NCI-H2107 (cell line): ENCODE data around the gene MCM6.
"Not testable (repeated sequence)": the region's sequence is repeated elsewhere in the genome, so short reads cannot be mapped to it uniquely, and the experiment has no call there.

Experiments used
- DNase-seq: peaks from one replicate; lab custom pipeline; 2025; lab: John Stamatoyannopoulos, UW

MCM6 gene

DNA sequence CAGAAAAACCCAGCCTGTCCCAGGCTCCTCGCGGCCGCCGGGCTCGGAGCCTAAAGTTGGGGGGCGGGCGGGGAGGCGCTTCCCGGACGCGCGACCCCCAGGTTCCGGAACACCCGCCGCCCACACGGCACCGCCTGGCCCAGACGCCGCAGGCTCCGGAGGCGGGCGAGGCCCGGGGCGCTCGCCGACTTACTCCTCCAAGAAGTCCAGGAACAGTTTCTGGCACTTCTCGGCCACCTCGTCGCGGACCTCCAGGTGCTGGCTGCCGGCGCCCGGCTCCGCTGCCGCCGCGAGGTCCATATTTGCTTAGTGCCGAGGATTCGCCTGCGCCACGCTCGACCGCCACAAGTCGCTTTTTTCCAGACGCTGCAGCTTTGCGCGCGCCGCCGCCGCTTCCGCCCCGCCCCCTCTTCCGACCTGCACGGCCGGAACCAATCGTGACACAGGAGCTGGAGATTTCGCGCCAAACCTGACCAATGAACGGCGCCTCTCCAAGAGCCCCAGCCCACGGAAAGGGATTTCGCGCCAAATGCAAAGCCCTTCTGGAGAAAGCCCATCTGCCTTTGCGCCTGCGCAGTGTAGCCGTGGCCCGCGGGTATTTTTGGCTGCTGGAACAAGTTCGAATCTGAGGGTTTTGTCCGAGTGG lies at the start of gene MCM6:
Gene MCM6, minus strand, starts transcription at position 378 of the 646 bp plus-strand sequence. Its CDS starts 78 bp downstream, at position 300.
- DNase-seq = peak; percentile 96

DNA sequence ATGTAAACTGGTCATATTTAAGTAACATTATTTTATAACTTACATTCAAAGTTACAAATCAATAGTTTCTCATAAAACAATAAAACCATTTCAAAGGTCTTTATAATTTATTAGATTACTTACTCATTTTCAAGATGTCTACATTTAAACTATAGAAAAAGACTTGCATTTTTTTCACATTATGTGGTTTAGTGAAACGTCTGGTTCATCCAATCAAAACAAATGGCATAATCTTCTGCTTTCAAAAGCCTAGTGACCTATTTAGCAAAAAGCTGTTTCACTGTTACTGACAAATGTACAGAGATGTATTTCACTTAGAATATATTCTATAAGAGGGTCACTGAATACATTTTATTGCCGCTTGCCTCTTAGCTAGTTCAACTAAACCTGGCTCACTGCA lies 49.3 kb upstream of the MCM6 start:
- DNase-seq = no peak

DNA sequence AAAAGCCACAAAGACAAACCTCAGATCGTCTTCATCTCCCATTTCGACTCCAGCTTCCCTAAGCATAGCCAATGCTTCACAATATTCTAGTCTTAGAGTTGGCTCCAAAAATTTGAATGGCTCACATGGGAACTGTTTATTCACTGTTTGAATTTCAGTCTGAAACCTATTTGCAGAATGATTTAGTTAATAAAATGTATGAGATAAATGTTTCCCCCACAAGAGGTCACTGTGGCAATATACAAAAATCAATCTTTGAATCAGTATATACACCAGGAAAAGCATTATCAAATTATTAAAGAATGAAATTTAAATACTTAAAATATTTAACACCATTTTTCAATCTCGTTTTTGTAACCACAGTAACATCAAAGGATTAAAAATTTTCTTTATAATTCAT lies 40.0 kb upstream of the MCM6 start:
- no peak for DNase-seq

DNA sequence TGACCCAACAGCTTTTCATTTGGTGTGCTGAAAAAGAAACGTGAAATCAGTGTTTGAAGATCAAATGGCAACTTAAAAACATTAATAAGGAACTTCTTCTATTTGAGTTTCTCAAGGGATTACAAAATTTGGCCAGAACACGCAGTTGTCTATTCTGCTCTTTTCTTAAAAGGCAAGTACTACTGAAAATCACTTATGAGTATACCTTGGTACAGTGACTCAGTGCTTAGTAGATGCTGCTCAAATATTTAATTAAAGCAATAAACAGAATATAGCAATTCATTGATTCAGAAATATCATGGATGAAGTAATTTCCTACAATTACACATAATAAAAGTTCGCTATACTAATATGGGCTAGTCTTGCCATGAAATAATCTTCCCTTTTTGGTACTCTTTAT lies 38.2 kb upstream of the MCM6 start:
- no peak for DNase-seq

DNA sequence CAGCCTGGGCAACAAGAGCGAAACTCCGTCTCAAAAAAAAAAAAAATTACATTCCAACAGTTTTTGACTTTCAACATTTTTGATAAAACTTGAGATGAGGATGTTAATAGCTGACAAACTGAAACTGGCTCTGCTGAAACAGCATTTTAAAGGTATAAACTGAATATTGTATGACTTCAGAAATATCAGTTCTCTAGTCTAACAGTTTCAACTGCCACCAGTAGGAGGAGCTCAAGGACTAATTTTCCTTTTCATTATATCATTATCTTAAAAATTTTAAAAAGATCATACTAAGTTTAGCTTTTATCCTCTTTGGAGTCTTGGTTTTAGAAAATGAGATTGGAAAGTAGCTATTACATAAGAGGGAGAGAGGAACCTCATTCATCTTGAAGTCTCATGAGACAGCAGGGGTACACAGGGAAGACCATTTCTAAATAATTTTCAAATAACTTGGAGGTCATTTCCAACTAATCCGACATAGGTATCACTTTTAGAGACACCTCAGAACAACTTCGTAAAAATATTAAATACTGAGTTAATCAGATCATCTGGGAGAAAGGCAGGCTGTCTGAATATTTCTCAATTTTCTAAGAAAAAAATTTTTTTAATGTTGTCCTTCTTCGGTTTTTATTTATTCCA lies 37.6 kb upstream of the MCM6 start:
- DNase-seq = no peak

DNA sequence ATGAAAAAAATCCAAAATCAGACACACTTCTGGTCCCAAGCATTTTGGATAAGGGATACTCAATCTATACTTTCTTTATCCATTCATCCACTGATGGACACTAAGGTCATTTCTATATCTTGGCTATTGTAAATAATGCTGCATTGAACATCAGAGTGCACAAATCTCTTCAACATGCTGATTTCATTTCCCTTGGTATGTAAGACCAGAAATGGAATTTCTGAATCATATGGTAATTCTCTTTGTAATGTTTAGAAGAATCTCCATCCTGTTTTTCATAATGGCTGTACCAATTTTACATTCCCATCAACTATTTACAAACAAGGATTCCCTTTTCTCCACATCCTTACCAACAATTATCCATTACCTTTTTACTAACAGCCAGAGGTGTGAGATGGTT lies 33.7 kb upstream of the MCM6 start:
- DNase-seq = no peak

DNA sequence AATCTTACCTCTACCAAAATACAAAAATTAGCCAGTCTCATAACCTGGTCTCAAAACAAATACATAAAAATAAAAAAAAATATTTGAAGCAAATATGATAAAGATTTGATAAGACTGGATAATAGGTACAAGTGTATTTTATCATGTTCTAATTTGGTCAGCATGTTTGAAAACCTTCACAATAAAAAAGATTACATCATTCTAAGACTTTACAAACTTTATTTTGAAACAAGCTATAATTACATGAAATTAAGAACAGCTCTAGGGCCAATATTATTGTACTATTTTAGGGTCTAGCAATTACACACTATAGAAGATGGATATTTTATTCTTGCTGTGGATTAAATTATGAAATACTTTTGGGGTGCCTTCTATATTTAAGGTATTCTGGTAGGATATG lies 29.4 kb upstream of the MCM6 start:
- no peak for DNase-seq

DNA sequence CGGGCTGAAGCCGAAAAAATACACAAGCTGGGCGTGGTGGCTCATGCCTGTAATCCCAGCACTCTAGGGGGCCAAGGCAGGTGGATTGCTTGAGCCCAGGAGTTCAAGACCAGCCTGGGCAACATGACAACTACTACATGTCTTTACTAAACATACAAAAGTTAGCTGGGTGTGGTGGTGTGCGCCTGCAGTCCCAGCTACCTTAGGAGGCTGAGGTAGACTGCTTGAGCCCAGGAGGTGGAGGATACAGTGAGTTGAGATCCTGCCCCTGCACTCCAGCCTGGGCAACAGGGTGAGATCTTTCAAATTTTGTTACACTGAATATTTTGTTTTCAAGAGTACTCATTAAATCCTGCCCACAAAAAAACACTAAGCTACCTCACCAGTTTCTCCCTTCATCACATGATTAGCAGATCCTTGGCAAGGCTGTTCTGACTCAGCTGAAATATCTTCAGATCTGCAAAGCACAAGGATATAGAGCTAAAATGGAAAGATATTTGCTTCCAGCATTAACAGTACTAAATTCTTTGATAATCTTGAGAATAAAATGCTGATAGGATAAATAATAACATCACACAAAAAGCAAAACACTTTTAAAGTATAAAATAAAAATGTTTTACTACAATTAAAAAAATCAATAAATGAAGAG lies 28.2 kb upstream of the MCM6 start:
- no peak for DNase-seq

DNA sequence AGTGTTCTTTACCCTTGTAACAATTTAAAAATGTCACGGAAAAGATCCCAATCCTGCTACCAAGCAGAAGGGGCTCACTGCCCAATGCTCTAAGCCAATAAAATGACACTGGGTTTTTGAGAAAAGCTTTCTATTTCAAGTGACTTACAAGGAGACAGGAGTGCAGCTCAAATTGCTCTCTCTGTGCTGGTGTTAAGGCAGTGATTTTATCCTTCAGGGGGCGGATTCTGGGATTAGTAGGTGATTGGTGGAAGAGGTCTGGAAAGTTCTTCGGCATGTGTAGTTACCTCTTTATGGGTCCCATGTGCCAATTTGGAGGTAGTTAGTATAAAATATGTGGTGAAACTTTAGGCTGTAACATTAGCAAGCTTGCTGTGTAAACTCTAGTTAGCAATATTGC lies 27.4 kb upstream of the MCM6 start:
- no peak for DNase-seq

DNA sequence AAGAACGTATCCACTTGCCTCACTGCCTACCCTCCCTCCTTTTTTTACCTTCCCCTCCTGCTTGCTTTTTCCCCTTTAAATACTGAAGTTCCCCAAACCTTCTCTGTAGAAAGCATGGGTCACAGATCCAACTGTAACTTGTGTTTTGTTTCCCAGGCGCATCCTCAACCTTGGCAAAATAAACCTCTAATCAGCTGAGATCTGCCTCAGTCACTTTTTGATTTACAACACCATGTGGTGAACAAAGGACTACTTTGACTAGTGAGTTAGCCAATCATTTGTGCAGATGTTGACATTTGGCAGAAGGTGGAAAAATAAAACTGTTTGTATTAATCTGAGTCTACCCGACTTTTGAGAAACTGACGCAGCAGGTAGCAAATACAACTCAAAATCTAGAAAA lies 23.3 kb upstream of the MCM6 start:
- DNase-seq = no peak

DNA sequence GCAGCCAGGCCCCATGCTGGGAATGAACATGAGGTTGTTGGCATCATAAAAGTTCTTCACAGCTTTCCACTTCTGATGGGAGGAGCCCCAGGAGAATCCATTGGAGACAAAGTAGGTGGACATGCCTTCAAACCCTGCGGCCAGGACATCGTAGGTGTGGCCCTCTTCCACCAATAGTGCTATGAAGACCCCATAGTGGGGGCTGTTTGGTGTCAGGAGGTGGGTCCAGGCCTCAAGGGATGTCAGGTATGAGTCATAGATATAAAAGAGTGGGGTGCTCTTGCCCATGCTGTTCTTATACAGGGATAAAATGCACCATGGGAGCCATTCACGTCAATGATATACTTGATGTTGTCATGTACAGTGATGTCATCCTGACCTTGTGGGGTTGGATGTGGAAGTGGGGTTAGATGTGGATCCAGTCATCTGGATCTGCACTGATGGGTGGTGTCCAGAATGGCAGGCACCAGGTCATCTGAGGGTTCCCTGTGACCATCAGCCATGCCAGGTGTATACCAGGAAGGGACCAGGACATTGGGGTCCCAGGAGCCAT lies 22.1 kb upstream of the MCM6 start:
- no peak for DNase-seq

DNA sequence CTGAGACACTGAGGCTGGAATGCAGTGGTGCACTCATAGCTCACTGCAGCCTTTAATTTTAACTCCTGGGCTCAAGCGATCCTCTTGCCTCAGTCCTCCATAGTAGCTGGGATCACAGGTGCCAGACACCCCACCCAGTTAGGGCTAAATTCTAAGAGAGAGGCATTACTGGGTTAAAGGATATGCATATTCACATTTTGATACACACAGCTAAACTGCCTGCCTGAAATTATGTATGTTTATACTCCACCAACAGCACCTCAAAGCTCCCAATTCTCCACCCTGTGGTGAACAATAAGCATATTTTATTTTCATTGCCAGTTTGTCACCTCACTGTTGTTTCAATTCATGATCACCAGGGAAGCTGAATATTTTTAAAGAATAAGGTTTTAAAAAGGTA lies 18.7 kb upstream of the MCM6 start:
- DNase-seq = no peak

DNA sequence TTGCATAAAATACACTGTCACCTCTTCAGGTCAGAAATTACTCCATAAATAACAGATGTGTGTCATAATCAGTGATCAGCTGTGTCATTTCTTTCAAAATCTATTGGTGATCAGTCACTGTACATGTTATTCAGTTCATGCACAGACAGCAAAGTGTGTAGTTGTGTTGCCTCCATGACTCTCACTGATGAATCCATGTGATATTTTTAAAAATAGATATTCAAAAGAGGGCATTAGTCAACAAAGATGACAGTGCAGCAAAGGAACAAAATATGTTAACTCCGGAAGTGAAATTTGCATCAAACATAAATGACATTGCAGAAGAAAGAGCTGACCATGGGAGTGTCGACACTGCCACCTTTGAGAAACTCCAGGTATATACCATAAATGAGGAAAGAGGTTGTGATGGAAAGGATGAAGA lies 17.1 kb upstream of the MCM6 start:
- no peak for DNase-seq

DNA sequence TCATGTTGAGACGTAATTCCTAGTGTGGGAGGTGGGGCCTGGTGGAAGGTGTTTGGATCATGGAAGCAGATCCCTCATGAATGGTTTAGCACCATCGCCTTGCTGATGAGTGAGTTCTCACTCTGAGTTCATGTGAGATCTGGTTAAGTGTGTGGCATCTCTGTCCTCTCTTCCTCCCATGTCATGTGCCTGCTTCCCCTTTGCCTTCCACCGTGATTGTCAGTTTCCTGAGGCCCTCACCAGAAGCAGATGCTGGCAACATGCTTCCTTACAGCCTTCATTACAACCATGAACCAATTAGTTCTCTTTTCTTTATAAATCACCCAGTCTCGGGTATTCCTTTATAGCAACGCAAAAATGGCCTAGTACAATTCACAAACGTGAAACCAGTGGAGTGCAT lies 14.6 kb upstream of the MCM6 start:
- DNase-seq = no peak

DNA sequence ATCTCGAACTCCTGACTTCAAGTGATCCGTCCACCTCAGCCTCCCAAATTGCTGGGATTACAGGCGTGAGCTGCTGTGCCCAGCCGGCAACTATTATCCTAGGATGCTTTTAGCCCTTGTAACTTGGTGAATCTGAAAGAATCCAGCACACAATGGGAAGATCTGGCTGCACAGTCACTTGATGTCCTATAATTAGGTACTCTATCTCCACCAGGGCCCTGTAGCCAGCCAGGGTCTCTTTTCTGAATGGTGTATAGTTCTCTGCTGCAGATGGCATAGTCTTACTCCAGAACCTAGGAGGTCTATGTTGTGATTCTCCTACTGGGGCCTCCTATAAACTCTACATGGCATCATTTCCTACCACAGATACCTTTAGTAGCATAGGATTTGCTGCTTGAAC lies 13.9 kb upstream of the MCM6 start:
- no peak for DNase-seq

DNA sequence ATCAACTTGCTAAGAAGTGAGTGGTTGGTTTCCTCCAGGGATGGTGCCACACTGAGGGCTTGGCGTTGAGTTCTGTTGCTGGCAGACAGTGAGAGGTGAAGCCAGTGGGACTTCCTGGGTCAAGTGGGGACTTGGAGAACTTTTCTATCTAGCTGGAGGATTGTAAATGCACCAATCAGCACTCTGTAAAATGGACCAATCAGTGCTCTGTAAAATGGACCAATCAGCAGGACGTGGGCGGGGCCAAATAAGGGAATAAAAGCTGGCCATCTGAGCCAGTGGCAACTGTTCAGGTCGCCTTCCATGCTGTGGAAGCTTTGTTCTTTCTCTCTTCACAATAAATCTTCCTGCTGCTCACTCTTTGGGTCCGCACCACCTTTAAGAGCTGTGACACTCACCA lies 12.3 kb upstream of the MCM6 start:
- not testable (repeated sequence) for DNase-seq

DNA sequence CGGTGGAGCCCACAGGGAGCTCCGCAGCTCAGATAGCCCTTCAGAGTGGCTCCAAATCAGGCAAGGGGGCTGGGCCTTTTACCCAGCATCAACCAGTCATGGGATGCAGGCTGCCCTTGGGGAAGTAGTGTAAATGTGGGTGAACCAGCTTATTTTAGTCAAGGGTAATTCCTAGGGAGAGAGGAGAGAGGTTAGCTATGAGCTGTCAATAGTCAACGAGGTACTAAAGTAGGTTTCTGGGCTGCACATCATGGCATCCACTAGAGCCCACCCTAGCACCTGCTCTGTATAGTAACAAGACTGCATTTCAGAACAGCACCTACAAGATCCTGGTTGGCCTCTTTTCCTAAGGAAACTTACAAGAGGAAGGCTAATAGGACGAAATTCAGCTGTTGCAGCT lies 9.5 kb upstream of the MCM6 start:
- DNase-seq = no peak

DNA sequence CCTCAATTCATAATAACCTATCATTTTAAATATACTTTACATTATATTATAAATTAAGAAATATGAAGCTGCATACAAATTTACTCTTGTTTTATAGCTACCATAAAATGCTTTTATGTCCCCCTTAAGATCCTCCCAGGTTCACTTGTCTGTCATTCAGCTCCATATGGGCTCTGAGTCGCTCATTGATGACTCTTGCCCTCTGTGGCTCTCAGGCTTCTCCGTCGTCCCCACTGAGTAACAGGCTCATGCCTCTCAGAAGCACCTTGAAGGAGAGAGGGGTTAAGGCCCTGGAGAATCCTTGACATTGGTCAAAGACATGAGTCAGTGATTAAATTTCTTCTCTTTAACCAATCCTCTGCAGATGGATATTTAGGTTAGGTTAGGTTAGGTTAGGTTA lies 6.2 kb upstream of the MCM6 start:
- no peak for DNase-seq

DNA sequence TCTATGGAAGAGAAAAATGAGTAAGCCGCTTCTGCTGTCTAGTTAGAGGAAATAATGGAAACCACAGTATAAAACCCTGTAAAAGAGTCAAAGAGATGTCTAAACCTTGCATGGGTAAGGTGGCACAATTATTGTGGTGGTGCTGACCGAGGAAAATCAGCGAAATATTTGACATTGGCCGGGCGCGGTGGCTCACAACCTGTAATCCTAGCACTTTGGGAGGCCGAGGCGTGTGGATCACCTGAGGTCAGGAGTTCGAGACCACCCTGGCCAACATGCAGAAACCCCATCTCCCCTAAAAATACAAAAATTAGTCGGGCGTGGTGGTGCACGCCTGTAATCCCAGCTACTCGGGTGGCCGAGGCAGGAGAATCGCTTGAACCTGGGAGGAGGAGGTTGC lies 527 bp upstream of the MCM6 start:
- DNase-seq = not testable (repeated sequence)

DNA sequence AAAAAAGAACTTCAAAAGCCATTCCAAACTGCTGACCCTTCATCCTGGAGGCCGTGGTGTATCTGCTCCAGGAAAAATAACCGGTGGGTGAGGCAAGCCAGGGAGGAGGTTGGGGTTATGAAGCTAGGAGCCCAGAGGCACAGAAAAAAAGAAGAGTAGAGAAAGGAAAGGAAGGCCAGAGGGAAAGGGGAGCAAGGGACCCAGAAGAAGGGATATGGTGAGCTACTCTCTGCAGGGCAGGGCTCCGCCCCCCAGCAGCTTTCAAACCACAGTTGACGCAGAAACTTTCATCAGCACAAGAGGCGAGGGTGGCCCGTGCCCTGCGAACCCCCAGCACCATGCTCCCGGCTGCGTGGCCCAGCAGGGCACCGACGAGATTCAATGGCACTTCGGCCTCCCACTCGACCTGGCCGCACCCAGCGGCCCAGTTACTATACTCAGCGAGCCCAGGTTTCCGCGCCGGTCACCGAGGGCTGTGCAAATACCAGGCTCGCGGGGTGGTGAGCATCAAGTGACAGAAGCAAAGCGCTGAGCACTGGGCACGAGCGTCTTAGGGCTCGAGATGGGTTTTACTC lies 665 bp downstream of the MCM6 start:
- DNase-seq = no peak

DNA sequence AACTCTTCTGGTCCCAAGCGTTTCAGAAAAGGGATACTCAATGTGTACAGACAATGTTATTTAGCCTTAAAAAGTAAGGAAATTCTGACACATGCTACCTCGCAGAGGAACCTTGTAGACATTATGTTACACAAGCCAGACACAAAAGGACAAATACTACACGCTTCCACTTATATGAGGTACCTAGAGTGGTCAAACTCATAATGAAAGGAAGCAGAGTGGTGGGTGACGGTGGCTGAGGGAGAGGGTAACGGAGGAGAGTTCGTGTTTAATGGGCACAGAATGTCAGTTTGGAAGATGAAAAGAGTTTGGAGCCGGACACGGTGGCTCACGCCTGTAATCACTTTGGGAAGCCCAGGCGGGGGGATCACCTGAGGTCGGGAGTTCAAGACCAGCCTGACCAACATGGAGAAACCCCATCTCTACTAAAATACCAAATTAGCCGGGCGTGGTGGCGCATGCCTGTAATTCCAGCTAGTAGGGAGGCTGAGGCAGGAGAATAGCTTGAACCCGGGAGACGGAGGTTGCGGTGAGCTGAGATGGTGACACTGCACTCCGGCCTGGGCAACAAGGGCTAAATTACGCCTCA lies 1.4 kb downstream of the MCM6 start:
- no peak for DNase-seq

DNA sequence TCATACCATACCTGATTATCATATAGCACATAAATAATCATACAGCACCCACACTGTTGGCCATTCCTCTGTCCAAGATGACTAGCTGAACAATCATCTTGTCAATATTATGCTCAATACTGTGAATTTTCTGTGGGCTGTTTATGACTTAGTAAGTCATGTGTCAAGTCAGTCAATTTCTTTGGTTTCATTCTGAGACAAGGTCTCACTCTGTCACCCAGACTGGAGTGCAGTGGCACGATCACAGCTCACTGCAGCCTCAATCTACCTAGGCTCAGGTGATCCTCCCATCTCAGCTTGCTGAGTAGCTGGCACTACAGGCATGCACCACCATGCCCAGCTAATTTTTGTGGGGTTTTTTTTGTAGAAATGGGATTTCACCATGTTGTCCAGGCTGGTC lies 5.7 kb downstream of the MCM6 start:
- no peak for DNase-seq

DNA sequence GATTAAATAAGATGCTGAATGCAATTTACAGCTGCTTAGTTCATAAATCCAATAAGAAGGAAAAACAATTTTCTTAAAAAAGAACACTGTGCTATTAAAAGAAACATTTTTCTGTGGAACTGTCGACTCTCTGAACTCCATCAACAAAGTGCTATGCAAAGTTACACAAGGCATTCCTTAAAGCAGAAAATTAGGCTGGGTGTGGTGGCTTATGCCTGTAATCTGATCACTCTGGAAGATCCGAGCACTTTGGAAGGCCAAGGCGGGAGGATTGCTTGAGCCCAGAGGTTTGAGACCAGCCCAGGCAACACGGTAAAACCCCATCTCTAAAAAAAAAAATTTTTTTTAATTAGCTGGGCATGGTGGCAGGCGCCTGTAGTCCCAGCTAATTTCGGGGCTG lies 13.0 kb downstream of the MCM6 start:
- no peak for DNase-seq
